GM12891 (cell line): Measurements from ENCODE around the gene PTPRN2.

ENCODE experiments used
- DNase-seq: peaks from one replicate; pipeline ENCODE4 v3.0.0; 2011; ENCODE audit warnings: low spot score; ENCODE audit not compliant: insufficient read length
- FAIRE-seq: peaks from 2 replicates; lab custom pipeline; 2011; peaks lifted over from hg19 to GRCh38; lab: Jason Lieb, UNC
- PAX5 ChIP-seq: IDR thresholded peaks from 2 replicates; pipeline ENCODE4 v1.6.1; 2011; ENCODE audit warnings: low read length, moderate library complexity, mild to moderate bottlenecking; ENCODE audit not compliant: insufficient read depth, severe bottlenecking
- POLR2A ChIP-seq: IDR thresholded peaks from 2 replicates; pipeline ENCODE4 v1.6.1; 2011; ENCODE audit warnings: low read depth, low read length, control low read depth
- POLR2AphosphoS5 ChIP-seq: IDR thresholded peaks from 2 replicates; pipeline ENCODE4 v1.6.1; 2011; ENCODE audit warnings: low read depth, low read length, control low read depth
- POU2F2 ChIP-seq: IDR thresholded peaks from 2 replicates; pipeline ENCODE4 v1.6.1; 2011; ENCODE audit warnings: low read depth, mild to moderate bottlenecking, control low read depth, low read length, moderate library complexity
- SPI1 ChIP-seq: IDR thresholded peaks from 2 replicates; pipeline ENCODE4 v1.6.1; 2011; ENCODE audit warnings: low read depth, low read length, control low read depth
- TAF1 ChIP-seq: IDR thresholded peaks from 2 replicates; pipeline ENCODE4 v1.6.1; 2011; ENCODE audit warnings: low read depth, low read length, control low read depth

PTPRN2 gene

DNA sequence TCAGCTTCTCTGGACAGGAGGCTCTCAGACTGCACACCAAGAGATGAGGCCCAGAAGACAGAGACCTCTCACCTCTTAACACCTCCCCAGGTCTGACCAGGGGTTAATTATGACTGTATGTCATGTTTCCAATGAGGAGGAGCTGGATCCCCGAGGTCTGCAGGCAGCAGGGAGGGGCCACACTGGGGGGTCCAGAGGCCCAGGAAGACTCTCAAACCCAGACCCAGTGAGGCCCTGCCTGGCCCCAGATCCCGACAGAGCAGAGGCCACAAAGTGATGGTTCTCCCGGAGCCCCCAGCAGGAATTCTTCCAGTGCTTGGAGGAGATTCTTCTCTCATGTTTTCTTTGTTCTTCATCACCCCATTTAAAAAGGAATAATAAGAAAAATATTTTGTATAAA is 28.8 kb downstream of the PTPRN2 start:
- TF ChIP-seq TAF1: no peak
- no peak for TF ChIP-seq POLR2A
- TF ChIP-seq POLR2AphosphoS5: no peak
- DNase-seq (no peak), FAIRE-seq (no peak)

GRCh38 chr7:158557441-158557755 is 30.2 kb downstream of the PTPRN2 start:
- DNase-seq (no peak), FAIRE-seq (no peak)
- TF ChIP-seq SPI1 (no peak), POLR2A (no peak), POU2F2 (no peak), POLR2AphosphoS5 (no peak), PAX5 (no peak), TAF1 (no peak)

DNA sequence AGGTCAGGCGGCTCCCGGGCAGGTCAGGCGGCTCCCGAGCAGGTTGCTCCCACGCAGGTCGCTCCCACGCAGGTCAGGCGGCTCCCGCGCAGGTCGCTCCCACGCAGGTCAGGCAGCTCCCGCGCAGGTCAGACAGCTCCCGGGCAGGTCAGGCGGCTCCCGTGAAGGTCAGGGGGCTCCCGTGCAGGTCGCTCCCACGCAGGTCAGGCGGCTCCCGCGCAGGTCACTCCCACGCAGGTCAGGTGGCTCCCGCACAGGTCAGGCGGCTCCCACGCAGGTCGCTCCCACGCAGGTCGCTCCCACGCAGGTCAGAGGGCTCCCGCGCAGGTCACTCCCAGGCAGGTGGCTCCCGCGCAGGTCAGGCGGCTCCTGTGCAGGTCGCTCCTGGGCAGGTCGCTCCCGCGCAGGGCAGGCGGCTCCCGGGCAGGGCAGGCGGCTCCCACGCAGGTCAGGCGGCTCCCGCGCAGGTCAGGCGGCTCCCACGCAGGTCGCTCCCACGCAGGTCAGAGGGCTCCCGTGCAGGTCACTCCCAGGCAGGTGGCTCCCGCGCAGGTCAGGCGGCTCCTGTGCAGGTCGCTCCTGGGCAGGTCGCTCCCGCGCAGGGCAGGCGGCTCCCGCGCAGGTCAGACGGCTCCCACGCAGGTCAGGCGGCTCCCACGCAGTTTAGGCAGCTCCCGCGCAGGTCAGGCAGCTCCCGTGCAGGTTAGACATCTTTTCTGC is 30.7 kb downstream of the PTPRN2 start:
- DNase-seq: no peak
- no peak for FAIRE-seq
- TF ChIP-seq POLR2AphosphoS5 (no peak), POLR2A (no peak), POU2F2 (no peak), SPI1 (no peak), TAF1 (no peak), PAX5 (no peak)

GRCh38 chr7:158555034-158555520 is 32.5 kb downstream of the PTPRN2 start:
- FAIRE-seq: no peak
- TF ChIP-seq POU2F2: no peak
- no peak for TF ChIP-seq POLR2A
- no peak for TF ChIP-seq PAX5
- no peak for TF ChIP-seq SPI1
- TF ChIP-seq TAF1: no peak
- no peak for TF ChIP-seq POLR2AphosphoS5
- no peak for DNase-seq

- no peak for FAIRE-seq
- TF ChIP-seq POU2F2: no peak
- TF ChIP-seq PAX5: no peak
- no peak for TF ChIP-seq TAF1
- TF ChIP-seq POLR2AphosphoS5: no peak
- no peak for TF ChIP-seq POLR2A
- no peak for TF ChIP-seq SPI1
- no peak for DNase-seq
Observed at GRCh38 chr7:158550886-158551452, 36.7 kb downstream of the PTPRN2 start.

- TF ChIP-seq TAF1 (no peak), PAX5 (no peak), POLR2A (no peak), SPI1 (no peak), POLR2AphosphoS5 (no peak)
- DNase-seq (no peak), FAIRE-seq (no peak)
Observed at GRCh38 chr7:158550394-158550700, 37.3 kb downstream of the PTPRN2 start.

DNA sequence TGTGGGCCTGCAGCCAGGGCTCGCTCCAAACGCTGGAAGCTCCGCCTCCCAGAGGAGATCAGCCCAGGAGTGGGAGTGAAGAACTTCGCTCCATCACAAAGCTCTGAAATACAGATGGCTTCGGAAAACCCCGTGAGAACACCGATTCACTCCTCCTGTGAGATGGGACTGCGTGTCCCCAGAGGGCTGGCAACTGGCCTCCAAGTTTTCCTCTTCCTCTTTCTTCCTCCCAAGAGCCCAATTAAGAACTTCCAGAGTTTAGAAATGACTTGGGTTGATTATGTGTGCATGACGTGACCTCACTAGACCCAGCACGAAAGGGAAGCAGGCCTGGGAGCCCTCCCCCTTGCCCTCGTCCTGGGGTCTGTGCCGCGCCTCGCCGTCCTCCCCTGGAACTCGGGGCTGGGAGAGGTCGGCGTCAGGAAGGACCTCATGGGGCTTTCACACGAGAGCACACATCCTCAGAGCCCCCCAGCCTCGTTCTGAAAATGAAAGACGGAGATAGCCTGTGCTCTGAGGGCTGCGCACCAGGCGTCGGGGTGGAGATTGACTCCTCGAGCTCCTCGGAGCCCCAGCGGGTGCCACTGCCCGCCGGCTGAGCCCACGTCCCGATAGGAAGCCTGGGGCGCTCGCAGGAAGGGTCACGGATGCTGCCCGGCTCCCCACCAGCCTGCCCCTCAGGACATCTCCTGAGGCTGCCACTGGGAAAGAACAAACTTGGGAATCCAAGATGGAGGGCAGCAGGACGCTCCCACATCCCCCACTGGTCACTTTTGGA is 37.8 kb downstream of the PTPRN2 start:
- TF ChIP-seq POLR2AphosphoS5: no peak
- no peak for TF ChIP-seq TAF1
- no peak for TF ChIP-seq PAX5
- TF ChIP-seq SPI1: no peak
- TF ChIP-seq POU2F2: no peak
- no peak for TF ChIP-seq POLR2A
- FAIRE-seq (no peak), DNase-seq (no peak)

DNA sequence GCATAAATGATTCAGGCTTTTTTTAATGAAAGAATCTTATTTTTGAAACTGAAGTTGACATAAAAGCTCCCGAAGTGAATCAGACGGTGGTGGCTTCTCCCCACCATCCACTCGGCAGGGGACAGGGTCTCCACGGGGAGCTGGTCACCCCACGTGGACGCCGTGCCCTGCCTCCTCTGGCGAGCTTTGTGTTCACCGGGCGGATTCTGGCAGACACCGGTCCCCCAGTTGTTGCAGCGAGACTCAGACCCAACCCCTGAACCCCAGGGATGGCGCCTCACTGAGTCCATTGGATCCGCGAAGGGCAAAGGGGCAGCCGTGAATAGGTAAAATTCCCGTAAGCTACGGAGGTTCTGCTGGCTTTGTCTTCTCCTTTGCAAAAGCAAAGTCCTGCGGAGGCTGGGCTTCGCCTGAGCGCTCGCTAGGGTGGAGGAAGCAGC is 38.4 kb downstream of the PTPRN2 start:
- DNase-seq: no peak
- FAIRE-seq: no peak
- TF ChIP-seq POLR2A (no peak), PAX5 (no peak), POLR2AphosphoS5 (no peak), POU2F2 (no peak), SPI1 (no peak), TAF1 (no peak)

GRCh38 chr7:158548726-158549125 is 38.9 kb downstream of the PTPRN2 start:
- TF ChIP-seq POU2F2: no peak
- TF ChIP-seq SPI1: no peak
- no peak for TF ChIP-seq POLR2A
- no peak for TF ChIP-seq TAF1
- TF ChIP-seq PAX5: no peak
- no peak for TF ChIP-seq POLR2AphosphoS5
- DNase-seq: no peak
- FAIRE-seq: no peak

GRCh38 chr7:158547817-158548216 is 39.8 kb downstream of the PTPRN2 start:
- no peak for TF ChIP-seq POLR2A
- TF ChIP-seq SPI1: no peak
- no peak for TF ChIP-seq POU2F2
- no peak for TF ChIP-seq TAF1
- no peak for TF ChIP-seq POLR2AphosphoS5
- no peak for TF ChIP-seq PAX5
- DNase-seq: no peak
- no peak for FAIRE-seq
